GM19043 (cell line): Measurements from ENCODE around the gene SMIM41.

ENCODE experiments used
- ATAC-seq: cut with Tn5 transposase; IDR thresholded peaks from one replicate; pipeline ENCODE4 v1.9.1; 2021; ENCODE audit warnings: low read depth; ENCODE audit not compliant: unreplicated experiment

Gene SMIM41

DNA sequence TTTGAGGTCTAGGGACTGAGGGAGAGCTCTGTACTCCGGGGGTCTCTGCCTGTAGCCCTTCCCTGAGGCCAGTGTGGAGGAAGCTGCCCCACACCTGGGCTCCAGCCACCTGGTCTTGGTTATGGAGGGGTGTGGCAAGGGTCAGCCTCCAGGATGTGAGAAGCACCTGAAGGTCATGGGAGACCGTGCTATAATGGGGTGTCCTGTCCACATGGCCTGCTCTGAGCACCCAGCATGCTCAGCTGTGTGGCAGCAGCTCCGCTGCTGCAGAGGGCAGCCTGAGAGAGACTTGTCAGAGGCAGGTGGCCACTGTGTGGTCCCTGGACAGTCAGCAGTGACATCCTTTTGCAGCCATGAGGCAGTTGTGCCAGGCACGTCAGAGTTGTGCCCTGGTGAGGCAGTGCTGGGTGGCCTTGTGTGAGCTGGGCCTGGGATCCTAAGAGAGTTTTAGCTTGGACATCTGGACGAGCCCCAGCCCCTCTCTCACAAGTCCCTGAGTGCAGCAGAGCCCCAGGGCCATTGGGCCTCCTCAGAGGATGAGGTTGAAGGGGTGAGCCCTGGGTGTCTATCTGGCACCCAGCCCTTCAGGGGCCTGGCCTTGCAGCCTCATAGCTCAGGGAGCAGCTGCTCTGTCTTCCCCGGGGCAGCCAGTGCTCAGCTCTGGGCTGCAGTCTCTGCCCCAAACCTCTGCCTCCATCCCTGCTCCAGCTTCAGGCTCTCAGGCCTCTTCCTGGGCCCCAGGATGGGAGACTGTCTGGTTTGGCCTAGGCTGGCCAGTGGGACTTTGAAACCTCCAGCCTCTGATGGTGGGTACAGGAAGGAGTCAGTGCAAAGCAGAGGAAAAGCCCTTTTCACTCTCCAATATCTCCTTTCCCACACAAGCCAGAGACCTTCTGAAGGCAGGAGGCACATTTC, 17.1 kb upstream of the SMIM41 start:
- no peak for ATAC-seq

DNA sequence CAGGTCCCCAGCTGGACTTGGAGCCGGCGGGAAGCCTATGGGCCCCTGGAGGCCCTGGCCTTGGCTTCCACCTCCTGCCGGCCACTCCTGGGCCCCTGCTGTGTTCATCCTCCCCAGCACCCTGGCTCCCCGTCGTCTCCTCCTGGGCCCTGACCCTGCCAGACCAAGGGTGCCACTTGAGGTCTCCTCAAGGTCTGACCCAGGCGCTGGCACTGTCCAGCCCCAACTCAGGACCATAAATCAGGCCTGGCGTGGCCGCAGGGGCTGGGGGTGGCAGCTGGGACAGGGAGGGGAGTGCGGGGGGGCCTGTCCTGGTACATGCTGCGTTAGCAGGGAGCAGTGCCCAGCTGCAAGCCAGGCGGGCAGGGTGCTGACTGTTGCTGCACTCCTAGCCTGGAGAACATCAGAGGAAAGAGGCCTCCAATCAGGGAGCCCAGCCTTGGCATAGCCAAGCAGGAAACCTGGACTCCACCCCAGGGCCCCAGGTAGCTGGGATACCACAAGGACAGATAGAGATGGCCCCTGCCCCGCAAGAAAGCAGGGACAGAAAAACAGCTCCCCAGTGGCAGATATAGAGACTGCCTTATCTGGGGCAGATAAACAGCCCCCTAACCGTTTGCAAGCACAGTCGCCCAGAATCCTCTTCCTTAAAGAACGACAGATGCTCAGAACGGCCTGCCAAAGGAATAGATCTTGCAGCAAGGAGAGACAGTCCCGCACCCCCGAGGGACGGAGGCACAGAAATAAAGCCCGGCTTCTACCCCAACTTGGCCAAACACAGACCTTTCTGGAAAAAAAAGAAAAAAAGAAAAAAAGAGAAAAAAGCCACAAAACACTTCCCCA, 16.2 kb upstream of the SMIM41 start:
- ATAC-seq: no peak

DNA sequence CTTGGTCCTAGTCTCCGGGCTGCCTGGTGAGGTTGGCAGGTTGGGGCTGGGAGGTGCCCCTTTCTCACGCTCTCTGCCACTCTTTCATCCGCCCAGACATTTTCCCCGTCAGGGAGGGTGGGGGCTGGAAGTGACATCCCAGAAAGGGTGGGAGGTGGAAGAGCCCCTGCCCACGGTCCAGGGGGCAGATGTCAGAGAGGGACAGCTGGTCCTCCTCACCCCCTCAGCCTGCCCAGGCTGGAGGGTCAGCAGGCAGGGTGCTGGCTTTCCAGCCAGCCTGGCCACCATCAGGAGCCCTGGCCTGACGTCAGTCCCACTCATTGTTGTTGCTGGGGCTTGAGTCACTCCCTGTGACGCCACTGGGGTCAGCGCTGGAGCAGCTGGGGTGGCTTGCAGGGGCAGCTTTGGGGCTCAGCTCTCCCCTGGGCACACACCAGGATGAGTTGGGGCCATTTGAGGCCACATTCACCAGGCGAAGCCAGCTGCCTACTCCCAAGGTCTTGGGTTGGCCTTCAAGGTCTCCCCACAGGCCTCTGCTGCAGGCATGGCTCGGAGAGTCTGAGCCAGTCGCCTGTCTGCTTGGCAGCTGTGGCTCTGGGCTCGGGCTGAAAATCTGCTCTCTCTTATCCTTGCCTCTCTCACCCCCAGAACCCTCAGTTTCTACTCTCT, 15.4 kb upstream of the SMIM41 start:
- no peak for ATAC-seq

DNA sequence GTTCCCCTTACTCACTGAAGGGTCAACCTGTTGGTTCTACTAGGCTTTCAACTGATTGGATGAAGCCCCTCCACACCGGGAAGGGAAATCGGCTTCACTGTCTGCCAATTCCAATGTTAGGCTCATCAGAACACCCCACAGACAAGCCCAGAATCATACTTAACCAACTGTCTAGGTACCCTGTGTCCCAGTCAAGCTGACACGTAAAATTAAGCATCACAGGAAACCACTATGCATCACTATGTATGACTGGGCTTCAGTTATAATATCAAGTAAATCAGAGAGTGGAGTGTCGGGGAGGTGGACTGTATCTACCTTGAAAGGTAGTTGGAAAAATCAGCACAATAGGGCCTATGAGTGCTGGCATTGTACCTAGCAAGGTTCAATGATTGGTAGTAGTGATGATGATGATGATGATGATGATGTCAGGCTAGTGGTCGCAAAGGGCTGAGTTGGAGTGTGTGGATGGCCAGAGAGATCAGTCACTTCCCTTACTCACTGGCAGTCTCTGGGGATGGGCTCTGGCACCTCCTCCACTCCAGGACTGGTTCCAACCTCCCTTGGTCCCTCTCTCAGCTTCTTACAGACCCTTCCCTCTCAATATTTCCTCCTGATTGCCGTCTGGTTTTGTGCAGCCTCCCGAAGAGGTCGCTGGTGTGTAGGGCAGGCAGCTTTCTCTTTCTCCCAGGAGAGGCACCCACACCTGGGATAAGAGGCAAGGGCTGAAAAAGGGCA, 13.0 kb upstream of the SMIM41 start:
- no peak for ATAC-seq

DNA sequence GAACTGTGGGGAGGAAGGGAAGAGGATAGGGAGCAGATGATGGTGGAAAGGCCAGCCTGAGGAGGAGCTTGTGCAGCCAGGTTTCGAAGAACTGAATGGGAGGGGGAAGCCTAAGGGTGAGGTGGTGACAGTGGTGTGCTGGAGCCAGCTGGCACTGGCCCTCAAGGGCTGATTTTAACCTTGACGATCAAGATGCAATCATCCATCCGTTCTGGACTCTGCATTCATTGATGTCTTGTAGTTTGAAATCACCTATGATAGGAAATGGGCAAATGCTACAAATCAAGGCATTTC, 12.5 kb upstream of the SMIM41 start:
- ATAC-seq: no peak

DNA sequence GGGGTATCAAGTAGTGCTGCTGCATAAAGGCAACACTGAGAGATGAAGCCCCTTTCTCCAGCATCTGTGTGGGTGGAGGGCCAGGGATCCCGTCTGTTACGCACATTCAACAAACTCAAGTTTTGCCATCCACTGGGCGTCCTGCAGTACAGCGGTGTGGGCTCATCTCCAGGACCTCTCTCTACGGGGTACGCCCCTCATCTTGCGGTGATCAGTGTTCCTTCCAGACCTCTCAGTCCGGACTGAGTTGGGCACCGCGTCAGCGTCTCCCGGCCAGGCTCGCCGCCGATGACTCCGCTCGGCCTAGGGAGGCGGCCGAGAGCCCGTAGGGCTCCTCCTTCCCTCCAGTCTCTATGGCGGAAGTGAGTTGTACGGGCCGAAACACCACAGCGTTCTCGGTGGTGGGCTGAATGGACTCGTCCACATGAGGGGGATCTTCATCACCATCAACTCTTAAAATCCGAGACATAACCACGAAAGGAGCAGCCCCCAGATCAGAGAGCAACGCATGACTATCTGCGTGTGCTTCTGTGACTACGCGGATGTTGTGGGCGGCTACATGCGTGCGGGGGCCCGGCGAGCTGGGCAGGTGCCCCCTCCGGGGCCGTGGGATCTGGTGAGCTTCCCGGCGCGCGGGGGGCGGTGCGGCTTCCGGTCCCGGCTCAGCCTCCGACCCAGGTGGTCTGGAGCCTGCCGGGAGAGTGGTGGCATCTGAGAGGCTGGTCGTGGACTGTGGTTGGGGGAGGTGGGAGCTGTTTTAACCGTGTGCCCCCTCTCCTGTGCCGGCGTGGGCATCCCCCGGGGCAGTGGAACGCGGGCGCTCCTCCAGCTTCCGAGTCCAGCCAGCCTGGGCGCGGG, 9.9 kb upstream of the SMIM41 start, which contains the start of gene ATG101:
Gene ATG101, plus strand, starts transcription at position 652 of the 858 bp plus-strand sequence. CDS start 3,673 bp downstream, outside the sequence.
- ATAC-seq: peak; percentile 94

DNA sequence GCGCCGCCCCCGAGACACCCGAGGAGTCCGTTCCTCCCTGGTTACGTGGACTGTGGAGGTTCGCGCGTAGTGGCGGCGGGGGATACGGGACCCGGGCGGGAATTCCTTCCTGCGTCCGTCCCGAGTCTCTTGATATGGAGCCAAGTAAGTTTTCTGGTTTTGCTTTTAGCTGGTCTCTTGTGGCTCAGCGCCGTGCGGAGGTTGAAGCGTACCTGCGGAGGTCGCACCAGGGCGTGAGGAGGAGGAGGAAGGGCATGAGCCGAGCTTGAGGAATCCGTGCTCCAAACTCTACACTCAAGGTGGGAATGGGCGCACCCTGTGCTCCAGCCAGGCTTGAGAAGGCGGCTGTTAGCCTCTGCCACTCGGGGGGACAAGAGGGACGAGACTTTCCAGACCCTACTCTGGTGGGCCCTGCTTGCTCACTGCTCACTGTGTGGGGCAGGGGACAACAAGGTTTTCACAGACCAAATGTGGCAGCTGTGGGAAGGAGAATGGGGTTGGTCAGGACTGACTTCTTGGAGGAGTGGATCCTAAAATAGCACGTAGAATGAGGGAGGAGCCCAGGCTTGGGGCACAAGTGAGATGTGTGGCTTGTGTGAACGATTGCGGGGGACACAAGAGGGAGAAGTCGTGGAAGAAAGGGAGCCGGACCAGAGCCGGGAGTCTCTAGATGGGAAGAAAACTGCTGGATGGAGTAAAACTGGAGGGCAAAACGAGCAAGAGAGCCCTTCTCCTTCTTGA, 9.1 kb upstream of the SMIM41 start:
- no peak for ATAC-seq

DNA sequence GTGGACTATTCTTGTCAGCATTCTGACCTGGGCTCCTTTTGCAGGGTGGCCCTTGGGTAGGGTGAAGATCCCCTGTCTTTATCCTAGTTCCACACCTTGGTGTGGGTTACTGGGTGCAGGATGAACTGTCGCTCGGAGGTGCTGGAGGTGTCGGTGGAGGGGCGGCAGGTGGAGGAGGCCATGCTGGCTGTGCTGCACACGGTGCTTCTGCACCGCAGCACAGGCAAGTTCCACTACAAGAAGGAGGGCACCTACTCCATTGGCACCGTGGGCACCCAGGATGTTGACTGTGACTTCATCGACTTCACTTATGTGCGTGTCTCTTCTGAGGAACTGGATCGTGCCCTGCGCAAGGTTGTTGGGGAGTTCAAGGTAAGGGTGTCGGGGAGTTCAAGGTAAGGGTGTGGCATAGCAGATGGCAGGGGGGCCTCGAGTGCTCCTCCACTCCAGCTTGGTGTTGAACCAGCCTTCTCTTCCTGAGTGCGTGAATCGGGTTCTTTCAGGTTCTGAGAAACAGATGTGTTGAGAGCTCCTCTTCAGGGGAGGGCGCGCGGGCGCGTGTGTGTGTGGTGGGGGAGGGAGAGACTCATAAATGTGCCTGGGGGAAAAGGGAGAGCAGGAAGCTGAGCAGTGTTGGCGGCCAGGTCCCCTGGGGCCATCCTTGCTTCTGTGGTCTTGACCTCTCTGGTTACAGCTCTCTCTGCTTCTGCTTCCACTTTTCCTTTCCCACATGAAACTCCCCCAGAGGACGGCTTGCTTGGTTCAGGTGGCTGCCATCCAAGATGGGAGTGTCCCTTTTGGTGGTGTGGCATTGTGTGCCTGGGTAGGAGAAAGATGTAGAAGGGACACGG, 5.7 kb upstream of the SMIM41 start:
- ATAC-seq: no peak

DNA sequence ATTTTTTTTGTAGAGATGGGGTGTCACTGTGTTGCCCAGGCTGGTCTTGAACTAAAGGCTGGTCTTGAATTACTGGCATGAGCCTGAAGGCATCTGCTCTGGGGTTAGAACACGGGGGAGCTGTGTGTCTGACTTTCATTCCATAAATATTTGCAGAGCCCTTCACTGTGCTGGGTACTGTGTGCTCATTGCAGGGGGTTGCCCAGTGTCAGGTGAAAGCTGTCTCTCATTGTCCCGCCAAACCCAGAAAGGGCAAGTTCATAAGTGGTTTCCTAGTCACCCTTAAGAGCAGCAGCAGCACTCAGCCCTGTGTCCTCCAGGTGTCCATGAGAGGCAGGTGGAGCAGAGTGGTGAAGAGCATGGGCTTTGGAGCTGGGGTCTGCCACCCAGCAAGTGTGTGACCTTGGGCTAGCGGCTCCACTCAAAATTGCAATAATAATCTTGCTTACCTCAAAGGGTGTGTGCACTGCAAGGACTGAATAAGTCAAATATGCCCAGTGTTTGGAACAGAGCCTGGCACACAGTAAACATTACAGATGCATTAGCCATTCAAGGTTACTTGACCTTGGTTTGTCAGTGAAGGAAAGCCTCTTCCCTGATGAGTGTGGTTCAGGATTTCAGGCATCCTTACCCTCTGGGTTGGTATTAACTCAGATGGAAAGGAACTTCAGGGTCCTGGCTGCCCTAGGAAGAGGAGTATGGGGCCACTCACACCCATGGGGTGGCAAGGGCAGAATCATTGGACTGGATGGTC, 4.4 kb upstream of the SMIM41 start:
- no peak for ATAC-seq

DNA sequence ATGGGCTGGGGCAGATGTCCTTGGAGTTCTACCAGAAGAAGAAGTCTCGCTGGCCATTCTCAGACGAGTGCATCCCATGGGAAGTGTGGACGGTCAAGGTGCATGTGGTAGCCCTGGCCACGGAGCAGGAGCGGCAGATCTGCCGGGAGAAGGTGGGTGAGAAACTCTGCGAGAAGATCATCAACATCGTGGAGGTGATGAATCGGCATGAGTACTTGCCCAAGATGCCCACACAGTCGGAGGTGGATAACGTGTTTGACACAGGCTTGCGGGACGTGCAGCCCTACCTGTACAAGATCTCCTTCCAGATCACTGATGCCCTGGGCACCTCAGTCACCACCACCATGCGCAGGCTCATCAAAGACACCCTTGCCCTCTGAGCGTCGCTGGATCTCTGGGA, 2.7 kb upstream of the SMIM41 start:
- no peak for ATAC-seq

DNA sequence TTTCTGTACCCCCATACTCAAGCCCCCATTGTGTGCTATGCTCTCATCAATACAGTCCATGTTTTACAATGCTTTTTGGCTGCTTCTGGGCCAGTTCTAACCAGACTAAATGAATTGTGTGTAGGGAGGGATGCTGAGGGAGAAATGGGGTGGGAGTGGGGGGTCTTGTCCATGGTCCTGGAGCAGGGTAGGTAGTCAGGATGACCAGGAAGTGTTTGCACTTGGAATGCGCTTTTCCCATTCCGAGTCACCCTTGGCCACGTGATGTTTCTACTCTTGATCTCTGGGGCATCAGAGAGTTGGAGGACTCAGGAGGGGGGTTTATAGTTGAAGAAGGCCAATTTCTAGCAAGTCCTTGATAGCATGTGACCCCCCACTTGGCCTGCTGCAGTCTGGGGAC, 1.2 kb upstream of the SMIM41 start:
- ATAC-seq: no peak

DNA sequence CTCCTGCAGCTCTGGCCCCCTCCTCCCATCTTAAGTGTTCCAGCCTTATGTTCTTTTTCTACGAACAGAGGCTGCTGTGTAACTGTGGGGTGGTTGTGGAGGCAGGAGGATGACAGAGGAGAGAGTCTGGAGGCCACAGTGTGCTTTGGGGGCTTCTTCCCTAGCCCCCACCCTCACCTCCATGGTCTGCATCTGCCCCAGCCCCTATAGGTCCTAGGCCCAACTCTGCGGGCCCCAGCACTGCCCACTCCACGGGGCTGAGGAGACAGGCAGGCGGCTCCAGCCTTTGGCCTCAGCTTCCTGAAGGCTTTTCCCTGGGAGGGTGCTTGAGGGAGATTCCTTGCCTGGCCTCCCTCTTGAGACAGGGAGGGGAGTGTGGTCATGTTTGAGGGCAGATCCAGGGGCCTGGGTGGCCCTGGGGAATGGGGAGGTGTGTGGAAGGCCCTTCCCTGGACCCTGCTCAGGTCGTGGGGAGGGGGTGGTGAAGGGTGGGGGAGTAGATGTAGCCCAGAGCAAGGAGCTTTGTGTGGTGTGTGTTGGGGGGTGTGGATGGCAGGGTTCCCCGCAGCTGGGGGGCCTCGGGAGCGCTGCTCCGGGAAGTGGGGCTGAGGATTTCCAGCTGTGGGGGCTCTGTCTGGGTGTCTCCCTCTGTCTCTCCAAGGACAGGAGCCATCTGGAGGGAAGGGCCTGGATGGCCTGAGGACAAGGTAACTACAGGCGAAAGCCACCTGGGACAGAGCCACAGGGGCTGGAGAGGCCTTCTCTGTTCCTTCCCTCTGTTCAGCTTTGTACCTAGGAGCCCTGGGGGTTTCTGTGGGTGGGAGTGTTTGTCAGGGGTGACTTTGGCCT, 1.1 kb downstream of the SMIM41 start:
- no peak for ATAC-seq

DNA sequence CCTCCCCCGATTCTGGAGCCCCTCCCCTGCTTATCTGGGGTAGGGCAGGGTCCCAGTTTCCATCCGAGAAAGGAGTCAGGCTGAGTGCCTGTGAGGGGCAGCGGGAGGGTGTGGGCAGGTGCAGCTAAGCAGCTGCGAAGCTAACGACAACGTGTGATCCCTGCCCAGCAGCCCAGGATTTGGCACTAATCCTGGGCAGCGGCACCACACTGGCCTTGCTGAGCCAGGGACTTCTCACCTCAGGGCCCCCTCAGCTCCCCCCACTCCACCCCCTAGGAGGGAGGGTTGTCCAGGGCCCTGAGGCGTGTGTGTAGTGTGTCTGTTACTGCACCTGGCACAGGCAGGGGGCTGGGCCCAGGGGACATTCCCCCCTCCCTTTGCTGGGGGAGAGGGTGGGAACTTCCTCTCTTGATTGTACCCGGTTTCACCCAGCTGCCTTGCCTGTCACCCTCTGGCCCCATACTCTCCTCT, 1.8 kb downstream of the SMIM41 start:
- peak; percentile 84 for ATAC-seq

DNA sequence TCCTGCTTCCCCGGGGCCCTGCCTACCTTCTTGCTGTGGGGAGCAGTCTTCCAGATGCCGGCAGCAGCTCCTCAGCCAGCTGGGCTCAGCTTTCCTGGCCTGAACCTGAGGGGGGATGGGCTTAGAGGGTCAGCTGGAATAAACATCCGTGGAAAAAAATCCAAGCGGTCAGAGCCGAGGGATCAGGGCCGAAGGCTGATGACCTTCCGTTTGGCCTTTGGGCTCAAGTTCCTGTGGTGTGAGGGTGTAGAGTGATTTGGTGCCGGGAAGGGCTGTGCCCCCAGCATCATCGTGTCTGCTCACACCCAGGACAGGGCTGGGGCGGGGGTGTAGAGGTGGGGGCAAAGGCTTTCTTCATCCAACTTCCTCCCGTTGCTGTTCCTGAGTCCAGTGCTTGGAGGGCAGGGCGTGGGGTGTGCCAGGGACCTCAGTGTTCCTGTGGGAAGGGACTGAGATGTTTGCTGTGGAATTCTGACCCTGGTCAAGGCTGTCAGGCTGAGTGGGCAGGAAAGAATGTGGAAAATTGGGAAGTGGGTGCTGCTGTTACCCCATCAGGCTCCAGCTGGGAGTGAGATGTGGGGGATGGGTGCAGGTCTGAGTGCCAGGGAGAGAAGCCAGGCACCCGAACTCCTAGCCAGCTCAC, 2.6 kb downstream of the SMIM41 start:
- no peak for ATAC-seq

DNA sequence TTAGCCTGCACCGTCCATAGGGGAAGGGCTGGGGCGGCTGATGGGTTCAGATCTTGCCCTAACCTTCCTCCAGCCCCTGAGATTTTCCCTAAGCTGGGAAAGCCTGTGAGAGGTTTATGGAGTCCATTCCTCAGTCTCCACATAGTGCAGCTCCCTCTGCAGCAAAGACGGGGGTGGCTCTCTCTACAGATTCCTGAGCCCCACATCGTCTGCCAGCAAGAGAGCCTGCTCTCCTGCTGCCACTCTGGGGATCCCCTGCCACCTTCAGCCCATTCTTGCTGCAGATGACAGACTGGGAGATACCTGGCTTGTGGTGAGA, 3.1 kb downstream of the SMIM41 start:
- ATAC-seq: no peak
